ENCODE measurements around the gene PHOX2B. TPM values are rescaled to one million over a fixed set of nuclear protein-coding genes. Genes with fewer than 3 reads are reported as not detected.

PHOX2B gene
- total RNA-seq, 1 experiment from 2014 or later, result not detected

GRCh38 chr4:41749631-41750039 is 1.1 kb upstream of the PHOX2B start:
- no peaks in the 10 kb centered on the region for H3K9me3 Mint-ChIP-seq (ENCODE audit: unreplicated experiment)
- H3K36me3 Mint-ChIP-seq (ENCODE audit: insufficient read depth, unreplicated experiment), result no peaks in the 10 kb centered on the region
- ChIA-PET CTCF (no interaction called here), POLR2A (no interaction called here)
- H3K27me3 ChIP-seq (replicated peaks; ENCODE audit: control insufficient read depth, insufficient read depth, low read length), result no peaks in the 10 kb centered on the region
- H3K27ac Mint-ChIP-seq (ENCODE audit: unreplicated experiment), result no peak overlapping the region
- H3K4me1 ChIP-seq, result no peaks in the 10 kb centered on the region
- H3K4me1 Mint-ChIP-seq (ENCODE audit: low read depth, unreplicated experiment), result no peaks in the 10 kb centered on the region
- TF ChIP-seq CTCF (IDR thresholded peaks at IDR 0.05; ENCODE audit: insufficient read depth in 1 of 2, low read depth in 1 of 2, low read length in 1 of 2, severe bottlenecking in 1 of 2, unreplicated experiment in 1 of 2), result no peak
- H3K4me3 Mint-ChIP-seq (ENCODE audit: unreplicated experiment), result no peak overlapping the region
- BruUV-seq (replicated peaks), result no TSS peak
- H3K36me3 ChIP-seq (ENCODE audit: control insufficient read depth, insufficient read depth, low read length), result no peaks in the 10 kb centered on the region
- H3K4me3 ChIP-seq (ENCODE audit: low read depth, low read length), result no peak overlapping the region
- H3K27me3 Mint-ChIP-seq (ENCODE audit: insufficient read depth, unreplicated experiment), result peaks cover 23% of the 10 kb centered on the region
- no peak for DNase-seq
- no peaks in the 10 kb centered on the region for H3K9me3 ChIP-seq
- intact Hi-C loops (cut with micrococcal nuclease; ENCODE audit: unreplicated experiment), result no loop called here

- ChIA-PET POLR2A (no interaction called here), CTCF (no interaction called here)
- Mint-ChIP-seq H3K4me1 (ENCODE audit: low read depth, unreplicated experiment) (no peaks in the 10 kb centered on the region), H3K4me3 (ENCODE audit: unreplicated experiment) (no peak overlapping the region), H3K27ac (ENCODE audit: unreplicated experiment) (no peak overlapping the region), H3K27me3 (ENCODE audit: insufficient read depth, unreplicated experiment) (peaks cover 31% of the 10 kb centered on the region), H3K36me3 (ENCODE audit: insufficient read depth, unreplicated experiment) (no peaks in the 10 kb centered on the region), H3K9me3 (ENCODE audit: unreplicated experiment) (no peaks in the 10 kb centered on the region)
- no TSS peak for BruUV-seq (replicated peaks)
- H3K4me1 ChIP-seq, result no peaks in the 10 kb centered on the region
- H3K27me3 ChIP-seq (replicated peaks; ENCODE audit: control insufficient read depth, insufficient read depth, low read length), result no peaks in the 10 kb centered on the region
- intact Hi-C loops (cut with micrococcal nuclease; ENCODE audit: unreplicated experiment), result no loop called here
- no peaks in the 10 kb centered on the region for H3K9me3 ChIP-seq
- no peak for TF ChIP-seq CTCF (IDR thresholded peaks at IDR 0.05; ENCODE audit: insufficient read depth in 1 of 2, low read depth in 1 of 2, low read length in 1 of 2, severe bottlenecking in 1 of 2, unreplicated experiment in 1 of 2)
- no peak overlapping the region for H3K4me3 ChIP-seq (ENCODE audit: low read depth, low read length)
- no peak for DNase-seq
- no peaks in the 10 kb centered on the region for H3K36me3 ChIP-seq (ENCODE audit: control insufficient read depth, insufficient read depth, low read length)
Measured at GRCh38 chr4:41748074-41748570, 403 bp downstream of the PHOX2B start.

- Mint-ChIP-seq H3K36me3 (ENCODE audit: insufficient read depth, unreplicated experiment) (no peaks in the 10 kb centered on the region), H3K27me3 (ENCODE audit: insufficient read depth, unreplicated experiment) (peaks cover 31% of the 10 kb centered on the region), H3K4me3 (ENCODE audit: unreplicated experiment) (no peak overlapping the region), H3K9me3 (ENCODE audit: unreplicated experiment) (no peaks in the 10 kb centered on the region), H3K27ac (ENCODE audit: unreplicated experiment) (no peak overlapping the region), H3K4me1 (ENCODE audit: low read depth, unreplicated experiment) (no peaks in the 10 kb centered on the region)
- Histone ChIP-seq H3K4me1 (no peaks in the 10 kb centered on the region), H3K27me3 (replicated peaks; ENCODE audit: control insufficient read depth, insufficient read depth, low read length) (no peaks in the 10 kb centered on the region), H3K4me3 (ENCODE audit: low read depth, low read length) (no peak overlapping the region), H3K36me3 (ENCODE audit: control insufficient read depth, insufficient read depth, low read length) (no peaks in the 10 kb centered on the region), H3K9me3 (no peaks in the 10 kb centered on the region)
- no peak for TF ChIP-seq CTCF (IDR thresholded peaks at IDR 0.05; ENCODE audit: insufficient read depth in 1 of 2, low read depth in 1 of 2, low read length in 1 of 2, severe bottlenecking in 1 of 2, unreplicated experiment in 1 of 2)
- ChIA-PET POLR2A (no interaction called here), CTCF (no interaction called here)
- BruUV-seq (replicated peaks), result no TSS peak
- intact Hi-C loops (cut with micrococcal nuclease; ENCODE audit: unreplicated experiment), result no loop called here
- no peak for DNase-seq
Measured at GRCh38 chr4:41747230-41748055, 1.1 kb downstream of the PHOX2B start.

All from Caco-2 (cell line).